ENCODE results near the gene RBFA. TPM values are rescaled to one million over a fixed set of nuclear protein-coding genes. Genes with fewer than 3 reads are reported as not detected.

RBFA gene
- total and polyA plus RNA-seq, 8 donors, result 10.5 to 19.5 (median 12.3) TPM

DNA sequence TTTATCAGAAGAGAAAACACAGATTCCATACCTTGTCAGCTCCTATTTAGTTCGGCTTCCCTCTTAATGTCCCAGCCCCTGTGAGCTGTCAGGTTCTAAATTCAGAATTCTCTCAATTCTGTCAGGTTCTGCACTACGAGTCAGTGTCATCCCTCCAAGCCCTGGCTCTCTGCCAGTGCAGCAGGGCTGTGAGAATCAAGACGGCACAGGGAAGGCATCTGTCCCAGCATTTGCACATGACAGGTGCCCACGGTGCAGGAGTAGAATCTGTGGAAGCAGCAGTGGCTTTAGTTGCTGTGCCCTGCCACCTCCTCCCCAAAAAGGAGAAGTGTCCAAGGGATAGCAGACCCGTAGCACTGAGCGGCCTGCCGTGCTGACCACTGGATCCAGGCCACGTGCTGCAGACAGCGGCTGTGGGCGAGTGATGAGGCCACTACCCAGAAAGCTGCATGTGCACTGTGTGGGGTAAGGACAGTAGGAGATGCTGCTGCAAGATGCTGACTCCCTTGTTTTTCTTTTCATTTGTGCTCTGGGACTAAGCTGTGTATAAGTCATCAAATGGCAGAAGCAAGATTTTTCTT, 12.8 kb downstream of the RBFA start:
- TF ChIP-seq, protein P1, sequence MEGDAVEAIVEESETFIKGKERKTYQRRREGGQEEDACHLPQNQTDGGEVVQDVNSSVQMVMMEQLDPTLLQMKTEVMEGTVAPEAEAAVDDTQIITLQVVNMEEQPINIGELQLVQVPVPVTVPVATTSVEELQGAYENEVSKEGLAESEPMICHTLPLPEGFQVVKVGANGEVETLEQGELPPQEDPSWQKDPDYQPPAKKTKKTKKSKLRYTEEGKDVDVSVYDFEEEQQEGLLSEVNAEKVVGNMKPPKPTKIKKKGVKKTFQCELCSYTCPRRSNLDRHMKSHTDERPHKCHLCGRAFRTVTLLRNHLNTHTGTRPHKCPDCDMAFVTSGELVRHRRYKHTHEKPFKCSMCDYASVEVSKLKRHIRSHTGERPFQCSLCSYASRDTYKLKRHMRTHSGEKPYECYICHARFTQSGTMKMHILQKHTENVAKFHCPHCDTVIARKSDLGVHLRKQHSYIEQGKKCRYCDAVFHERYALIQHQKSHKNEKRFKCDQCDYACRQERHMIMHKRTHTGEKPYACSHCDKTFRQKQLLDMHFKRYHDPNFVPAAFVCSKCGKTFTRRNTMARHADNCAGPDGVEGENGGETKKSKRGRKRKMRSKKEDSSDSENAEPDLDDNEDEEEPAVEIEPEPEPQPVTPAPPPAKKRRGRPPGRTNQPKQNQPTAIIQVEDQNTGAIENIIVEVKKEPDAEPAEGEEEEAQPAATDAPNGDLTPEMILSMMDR (IDR thresholded peaks at IDR 0.05), result no peak
- H3K27me3 ChIP-seq, result no peaks in the 10 kb centered on the region
- intact Hi-C loops (cut with DNase I), result no loop called here
- FAIRE-seq (no peak), DNase-seq (no peak), ATAC-seq (no peak)
- no peaks in the 10 kb centered on the region for H3K4me1 ChIP-seq
- H3K4me3 ChIP-seq, result no peak overlapping the region
- H3K9me3 ChIP-seq, result no peaks in the 10 kb centered on the region
- H3K36me3 ChIP-seq, result peaks cover 0 to 6% (median 0%) of the 10 kb centered on the region in 3 donors
- 86 to 93% methylated on average over 10 of the region's 10 CpGs for WGBS, 2 donors
- H3K27ac ChIP-seq, result no peak overlapping the region

DNA sequence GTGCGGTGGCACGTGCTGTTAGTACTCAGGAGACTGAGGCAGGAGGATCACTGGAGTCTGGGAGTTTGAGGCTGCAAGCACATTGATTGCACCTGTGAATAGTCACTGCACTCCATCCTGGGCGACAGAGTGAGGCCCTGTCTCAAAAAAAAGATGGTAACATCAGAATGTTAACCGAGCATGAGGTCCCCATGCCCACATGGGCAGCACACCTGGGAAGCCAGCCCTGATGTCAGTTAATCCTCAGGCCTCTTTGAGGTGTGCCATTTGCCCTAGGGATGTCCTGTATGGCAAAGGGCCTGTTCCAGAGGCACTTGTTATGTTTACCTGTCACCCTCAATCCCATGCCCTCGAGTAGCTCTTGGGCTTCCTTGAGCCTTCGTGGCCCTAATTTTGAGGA, 16.6 kb downstream of the RBFA start:
- no peak for FAIRE-seq
- no peaks in the 10 kb centered on the region for H3K27me3 ChIP-seq
- intact Hi-C loops (cut with DNase I), result no loop called here
- WGBS, 2 donors, result 97 to 99% methylated on average over 6 of the region's 6 CpGs
- no peaks in the 10 kb centered on the region for H3K36me3 ChIP-seq
- DNase-seq, result no peak
- no peaks in the 10 kb centered on the region for H3K4me1 ChIP-seq
- TF ChIP-seq, protein P1 (IDR thresholded peaks at IDR 0.05), result no peak
- H3K9me3 ChIP-seq, result no peaks in the 10 kb centered on the region
- no peak overlapping the region for H3K4me3 ChIP-seq
- ATAC-seq, result no peak
- no peak overlapping the region for H3K27ac ChIP-seq

DNA sequence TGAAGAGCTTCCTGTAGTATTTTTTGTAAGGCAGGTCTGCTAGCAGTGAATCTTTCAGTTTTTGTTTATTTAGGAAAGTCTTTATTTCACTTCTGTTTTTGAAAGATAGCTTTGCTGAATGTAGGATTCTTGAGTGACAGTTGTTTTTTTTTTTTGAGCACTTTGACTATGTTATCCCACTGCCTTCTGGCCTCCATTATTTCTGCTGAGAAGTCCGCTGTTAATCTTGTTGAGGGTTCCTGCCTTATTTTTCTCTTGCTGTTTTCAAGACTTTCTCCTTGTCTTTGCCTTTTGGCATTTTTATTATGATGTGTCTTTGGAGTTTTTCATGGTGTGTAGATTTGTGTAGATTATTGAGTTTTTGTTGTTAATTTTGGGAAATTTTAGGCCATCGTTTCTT, 21.9 kb downstream of the RBFA start:
- no peak overlapping the region for H3K4me3 ChIP-seq
- DNase-seq (no peak), FAIRE-seq (no peak), ATAC-seq (no peak)
- TF ChIP-seq, protein P1 (IDR thresholded peaks at IDR 0.05), result no peak
- no peak overlapping the region for H3K27ac ChIP-seq
- intact Hi-C loops (cut with DNase I), result no loop called here
- H3K36me3 ChIP-seq, result no peaks in the 10 kb centered on the region
- no peaks in the 10 kb centered on the region for H3K4me1 ChIP-seq
- H3K9me3 ChIP-seq, result no peaks in the 10 kb centered on the region
- WGBS, 2 donors, result 87 to 98% methylated on average over 2 of the region's 2 CpGs
- no peaks in the 10 kb centered on the region for H3K27me3 ChIP-seq

DNA sequence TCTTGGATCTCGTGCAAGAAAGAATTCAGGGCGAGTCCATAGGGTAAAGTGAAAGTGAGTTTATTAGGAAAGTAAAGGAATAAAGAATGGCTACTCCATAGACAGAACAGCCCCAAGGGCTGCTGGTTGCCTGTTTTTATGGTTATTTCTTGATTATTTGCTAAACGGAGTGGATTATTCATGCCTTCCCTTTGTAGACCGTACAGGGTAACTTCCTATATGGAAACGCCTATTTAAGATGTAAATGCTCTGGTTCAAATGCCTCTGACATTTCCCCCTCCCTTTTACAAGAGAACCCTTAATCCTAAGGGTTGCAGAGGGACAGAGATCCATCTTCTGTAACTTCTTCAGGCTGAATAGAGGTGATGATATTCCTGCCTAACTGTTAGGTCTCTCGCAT, 25.7 kb downstream of the RBFA start:
- Histone ChIP-seq H3K4me3 (no peak overlapping the region), H3K36me3 (no peaks in the 10 kb centered on the region), H3K9me3 (peaks cover 0 to 3% (median 0%) of the 10 kb centered on the region in 4 donors), H3K4me1 (no peaks in the 10 kb centered on the region), H3K27me3 (no peaks in the 10 kb centered on the region), H3K27ac (no peak overlapping the region)
- FAIRE-seq (no peak), DNase-seq (no peak), ATAC-seq (no peak)
- intact Hi-C loops (cut with DNase I), result no loop called here
- 78 to 85% methylated on average over 6 of the region's 6 CpGs for WGBS, 2 donors
- TF ChIP-seq, protein P1 (IDR thresholded peaks at IDR 0.05), result no peak

DNA sequence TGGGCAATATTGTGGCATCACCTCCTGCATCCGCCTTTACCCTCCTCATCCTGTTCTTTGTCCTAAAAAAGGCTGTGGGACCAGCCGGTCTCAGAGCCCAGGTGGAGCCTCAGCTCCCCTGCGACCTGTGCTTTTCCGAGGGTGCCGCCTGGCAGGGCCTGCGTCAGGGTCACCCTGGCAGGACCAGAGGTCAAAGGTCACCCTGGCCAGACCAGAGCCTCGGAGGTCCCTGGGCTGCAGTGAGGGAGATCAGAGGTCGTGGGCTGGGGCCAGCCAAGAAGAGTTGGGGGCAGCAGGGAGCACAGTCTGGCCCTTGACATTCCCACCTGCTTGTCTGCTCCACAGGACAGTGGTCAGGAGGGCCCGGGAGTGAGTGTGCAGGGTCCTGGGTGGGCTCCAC, 31.5 kb downstream of the RBFA start:
- H3K4me1 ChIP-seq, result no peaks in the 10 kb centered on the region
- H3K27me3 ChIP-seq, result no peaks in the 10 kb centered on the region
- ATAC-seq (no peak), FAIRE-seq (no peak), DNase-seq (no peak)
- no peak overlapping the region for H3K27ac ChIP-seq
- no peaks in the 10 kb centered on the region for H3K36me3 ChIP-seq
- intact Hi-C loops (cut with DNase I), result no loop called here
- WGBS, 2 donors, result 81 to 86% methylated on average over 9 of the region's 9 CpGs
- peaks cover 0 to 3% (median 0%) of the 10 kb centered on the region in 4 donors for H3K9me3 ChIP-seq
- TF ChIP-seq, protein P1 (IDR thresholded peaks at IDR 0.05), result no peak
- no peak overlapping the region for H3K4me3 ChIP-seq
